ENCODE data around the gene HSF2BP. TPM values are rescaled to one million over a fixed set of nuclear protein-coding genes. Genes with fewer than 3 reads are reported as not detected.
A peak's percentile ranks its signal among the peaks of the same experiment; 100 is the strongest.

The HSF2BP gene
- total RNA-seq, 4 donors from 2014 or later: 0.57 to 1.6 (median 0.59) TPM; not detected in 1

GRCh38 chr21:43604505-43605204, 54.6 kb downstream of the HSF2BP start:
- no peak overlapping the region for H3K27ac ChIP-seq
- no peaks in the 10 kb centered on the region for H3K27me3 ChIP-seq
- H3K36me3 ChIP-seq: no peaks in the 10 kb centered on the region
- H3K4me3 ChIP-seq: no peak overlapping the region
- H3K4me1 ChIP-seq: peaks cover 26% of the 10 kb centered on the region
- no peak for DNase-seq (ENCODE audit: low spot score in 2 of 2)
- WGBS: 92% methylated on average over 6 of the region's 6 CpGs
- TF ChIP-seq POLR2A (IDR thresholded peaks at IDR 0.05) (no peak), POLR2AphosphoS5 (IDR thresholded peaks at IDR 0.05) (no peak), EP300 (IDR thresholded peaks at IDR 0.05) (no peak), CTCF (IDR thresholded peaks at IDR 0.05) (no peak)
- H3K9me3 ChIP-seq: no peaks in the 10 kb centered on the region

DNA sequence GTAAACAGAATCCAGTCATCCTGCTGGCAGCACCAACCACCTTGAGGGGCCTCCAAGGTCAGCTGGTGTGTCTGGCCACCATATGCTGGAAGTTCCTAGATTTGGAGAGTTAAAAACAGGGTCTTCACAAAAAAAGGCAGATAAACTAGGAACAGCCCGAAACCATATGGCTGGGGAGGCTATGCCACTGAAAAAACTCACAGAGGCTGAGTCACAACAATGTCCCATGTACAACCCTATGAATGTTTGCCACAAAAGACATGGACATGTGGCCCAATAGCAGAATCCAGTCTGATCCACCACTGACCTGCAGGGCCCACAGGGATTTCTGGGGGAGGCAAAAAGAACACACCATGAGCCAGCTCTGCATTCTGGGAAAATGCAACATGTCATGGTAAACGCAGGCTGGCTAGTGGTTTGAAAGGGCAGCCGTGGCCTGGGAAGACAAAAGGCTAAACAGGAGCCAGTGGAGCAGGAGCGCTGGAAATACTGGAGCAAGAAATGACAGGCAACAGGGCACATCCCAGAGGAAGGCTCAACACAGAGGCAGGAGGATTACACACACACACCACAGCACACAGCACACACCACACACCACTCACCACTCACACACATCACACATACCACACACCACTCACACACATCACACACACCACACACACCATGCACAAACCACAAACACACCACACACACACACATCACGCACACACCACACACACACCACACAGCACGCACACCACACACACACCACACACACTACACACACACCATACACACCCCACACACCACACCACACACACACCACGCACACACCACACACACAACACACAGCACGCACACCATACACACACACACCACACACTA, 55.4 kb downstream of the HSF2BP start:
- 69% methylated on average over 8 of the region's 8 CpGs for WGBS
- Histone ChIP-seq H3K4me1 (peaks cover 23% of the 10 kb centered on the region), H3K9me3 (no peaks in the 10 kb centered on the region), H3K27ac (peak overlapping the region; percentile 69), H3K4me3 (no peak overlapping the region), H3K27me3 (no peaks in the 10 kb centered on the region), H3K36me3 (no peaks in the 10 kb centered on the region)
- TF ChIP-seq POLR2A (IDR thresholded peaks at IDR 0.05): no peak
- TF ChIP-seq EP300 (IDR thresholded peaks at IDR 0.05): no peak
- TF ChIP-seq CTCF (IDR thresholded peaks at IDR 0.05): no peak
- TF ChIP-seq POLR2AphosphoS5 (IDR thresholded peaks at IDR 0.05): no peak
- DNase-seq (ENCODE audit: low spot score in 2 of 2): no peak

DNA sequence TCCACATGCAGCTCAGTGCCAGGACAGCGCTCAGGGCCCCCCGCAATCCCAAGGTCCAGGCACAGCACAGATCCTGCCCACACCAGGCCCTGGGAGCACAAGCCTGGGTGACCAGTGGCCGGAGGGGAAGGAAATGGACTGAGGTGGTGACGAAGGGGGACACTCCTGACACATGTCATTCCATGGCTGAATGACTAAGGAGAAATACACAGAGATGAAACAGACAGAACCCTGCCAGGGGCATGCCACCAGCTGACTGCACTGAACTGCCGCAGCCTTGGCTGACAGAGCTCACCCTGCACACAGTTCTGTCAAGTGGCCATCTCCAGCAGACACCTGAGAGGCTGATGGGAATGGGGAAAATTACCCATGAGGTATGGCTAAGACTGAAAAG, 56.1 kb downstream of the HSF2BP start:
- no peaks in the 10 kb centered on the region for H3K9me3 ChIP-seq
- DNase-seq (ENCODE audit: low spot score in 2 of 2): no peak
- peak overlapping the region; percentile 69 for H3K27ac ChIP-seq
- no peak overlapping the region for H3K4me3 ChIP-seq
- TF ChIP-seq POLR2AphosphoS5 (IDR thresholded peaks at IDR 0.05): no peak
- TF ChIP-seq CTCF (IDR thresholded peaks at IDR 0.05): no peak
- no peak for TF ChIP-seq EP300 (IDR thresholded peaks at IDR 0.05)
- TF ChIP-seq POLR2A (IDR thresholded peaks at IDR 0.05): no peak
- WGBS: 81% methylated on average over 5 of the region's 5 CpGs
- no peaks in the 10 kb centered on the region for H3K27me3 ChIP-seq
- no peaks in the 10 kb centered on the region for H3K36me3 ChIP-seq
- H3K4me1 ChIP-seq: peaks cover 23% of the 10 kb centered on the region

- 72% methylated on average over 13 of the region's 13 CpGs for WGBS
- peak overlapping the region; percentile 69 for H3K27ac ChIP-seq
- no peaks in the 10 kb centered on the region for H3K9me3 ChIP-seq
- H3K4me3 ChIP-seq: no peak overlapping the region
- peaks cover 23% of the 10 kb centered on the region for H3K4me1 ChIP-seq
- TF ChIP-seq POLR2AphosphoS5 (IDR thresholded peaks at IDR 0.05) (no peak), CTCF (IDR thresholded peaks at IDR 0.05) (no peak), EP300 (IDR thresholded peaks at IDR 0.05) (no peak), POLR2A (IDR thresholded peaks at IDR 0.05) (no peak)
- no peaks in the 10 kb centered on the region for H3K27me3 ChIP-seq
- no peaks in the 10 kb centered on the region for H3K36me3 ChIP-seq
- DNase-seq (ENCODE audit: low spot score in 2 of 2): no peak
Measured at GRCh38 chr21:43602266-43603232, 56.7 kb downstream of the HSF2BP start.

All from suprapubic skin (tissue), 4 donors.